Endodermal cell (in vitro differentiated cells): ENCODE results near the gene STX17. TPM values are rescaled to one million over a fixed set of nuclear protein-coding genes. Genes with fewer than 3 reads are reported as not detected.
A peak's percentile ranks its signal among the peaks of the same experiment; 100 is the strongest.

ENCODE experiments used
- DNase-seq: peaks from one replicate; pipeline ENCODE4 v3.0.0-alpha.2; 2017
- H3K27ac ChIP-seq: 2 replicates; pipeline ENCODE4 v1.5.1; 2013; ENCODE audit warnings: mild to moderate bottlenecking, low read depth, low read length, moderate library complexity
- H3K27me3 ChIP-seq: 2 replicates; pipeline ENCODE4 v1.6.1; 2013; ENCODE audit warnings: mild to moderate bottlenecking, low read length, moderate library complexity; ENCODE audit not compliant: insufficient read depth, control insufficient read depth, poor library complexity, severe bottlenecking
- H3K36me3 ChIP-seq: 2 replicates; pipeline ENCODE4 v1.7.0; 2013; ENCODE audit warnings: mild to moderate bottlenecking, low read length, moderate library complexity; ENCODE audit not compliant: control insufficient read depth, insufficient read depth
- H3K4me1 ChIP-seq: one replicate; pipeline ENCODE4 v1.7.0; 2013; ENCODE audit warnings: low read length; ENCODE audit not compliant: control insufficient read depth, insufficient read depth
- H3K4me3 ChIP-seq: 2 replicates; pipeline ENCODE4 v1.5.1; 2013; ENCODE audit warnings: mild to moderate bottlenecking, low read length, moderate library complexity
- H3K9ac ChIP-seq: 2 replicates; pipeline ENCODE4 v1.6.1; 2013; ENCODE audit warnings: mild to moderate bottlenecking, low read length, moderate library complexity; ENCODE audit not compliant: poor library complexity, severe bottlenecking; ENCODE audit errors: extremely low read depth
- H3K9me3 ChIP-seq: 2 replicates; pipeline ENCODE4 v1.6.1; 2013; ENCODE audit warnings: mild to moderate bottlenecking, low read length, moderate library complexity; ENCODE audit not compliant: control insufficient read depth
- H3K27ac Mint-ChIP-seq: 2 replicates; pipeline ENCODE4 v1.8.0; 2020; ENCODE audit warnings: mixed read lengths
- H3K27me3 Mint-ChIP-seq: 2 replicates; pipeline ENCODE4 v1.8.0; 2021; ENCODE audit warnings: mild to moderate bottlenecking, mixed read lengths; ENCODE audit not compliant: insufficient read depth
- H3K36me3 Mint-ChIP-seq: 2 replicates; pipeline ENCODE4 v1.8.0; 2020; ENCODE audit warnings: low read depth, mixed read lengths
- H3K4me1 Mint-ChIP-seq: 2 replicates; pipeline ENCODE4 v1.8.0; 2020; ENCODE audit warnings: mixed read lengths
- H3K4me3 Mint-ChIP-seq: 2 replicates; pipeline ENCODE4 v1.8.0; 2020; ENCODE audit warnings: mild to moderate bottlenecking, moderate library complexity, mixed read lengths
- H3K9me3 Mint-ChIP-seq: 2 replicates; pipeline ENCODE4 v1.8.0; 2020; ENCODE audit warnings: mild to moderate bottlenecking, mixed read lengths
- CTCF ChIP-seq: fragments of 200-600 bp; sonication (generic); conservative IDR thresholded peaks from 2 replicates; pipeline ENCODE4 v1.5.0; 2021; ENCODE audit warnings: antibody characterized with exemption, mild to moderate bottlenecking
- WGBS, 2 experiments: methylation state at CpG; one replicate each; pipeline versions ENCODE4 v1.1.5 to v1.1.7; 2013; ENCODE audit warnings: missing lambda C conversion rate in 2 of 2, mixed read lengths in 1 of 2; ENCODE audit not compliant: insufficient coverage in 1 of 2, insufficient read length in 1 of 2; 5-methylcytosine and 5-hydroxymethylcytosine counted together
- total RNA-seq, 2 donors: library from RNA; stranded (reverse); fragmentation: NEBNext Ultra II Directional in 1 of 2; extraction: Animal tissue kit (Norgen Biotek cat#: 25700) in 1 of 2; gene quantifications; 2 replicates in 1 of 2; 3 replicates in 1 of 2; pipeline ENCODE4 v1.2.1, GENCODE V29; 2021

The STX17 gene
- total RNA-seq, 2 donors from 2014 or later: 31.6 to 47.4 TPM

GRCh38 chr9:99894826-99895225 lies 11.6 kb upstream of the STX17 start:
- H3K9me3 ChIP-seq: no peaks in the 10 kb centered on the region
- 50% methylated on average over 2 of the region's 2 CpGs; no CpG with 5 or more reads in 1 of the 2 experiments for WGBS, 2 experiments
- Mint-ChIP-seq H3K4me3 (no peak overlapping the region), H3K9me3 (no peaks in the 10 kb centered on the region), H3K4me1 (peaks cover 5% of the 10 kb centered on the region), H3K27me3 (peaks cover 9% of the 10 kb centered on the region), H3K27ac (no peak overlapping the region), H3K36me3 (no peaks in the 10 kb centered on the region)
- H3K4me1 ChIP-seq: no peaks in the 10 kb centered on the region
- no peak overlapping the region for H3K9ac ChIP-seq
- peak; percentile 58 for DNase-seq
- no peak overlapping the region for H3K27ac ChIP-seq
- no peak for TF ChIP-seq CTCF
- no peaks in the 10 kb centered on the region for H3K27me3 ChIP-seq
- no peaks in the 10 kb centered on the region for H3K36me3 ChIP-seq
- no peak overlapping the region for H3K4me3 ChIP-seq

GRCh38 chr9:99895510-99895909 lies 10.9 kb upstream of the STX17 start:
- no peaks in the 10 kb centered on the region for H3K9me3 ChIP-seq
- no peak overlapping the region for H3K9ac ChIP-seq
- Mint-ChIP-seq H3K36me3 (no peaks in the 10 kb centered on the region), H3K4me3 (no peak overlapping the region), H3K27ac (no peak overlapping the region), H3K4me1 (peaks cover 5% of the 10 kb centered on the region), H3K27me3 (peaks cover 9% of the 10 kb centered on the region), H3K9me3 (no peaks in the 10 kb centered on the region)
- H3K27me3 ChIP-seq: no peaks in the 10 kb centered on the region
- no peak for TF ChIP-seq CTCF
- DNase-seq: no peak
- no peaks in the 10 kb centered on the region for H3K4me1 ChIP-seq
- no peaks in the 10 kb centered on the region for H3K36me3 ChIP-seq
- 97% methylated on average over 3 to 6 of the region's 6 CpGs for WGBS, 2 experiments
- H3K4me3 ChIP-seq: no peak overlapping the region
- H3K27ac ChIP-seq: no peak overlapping the region

GRCh38 chr9:99896119-99896518 lies 10.3 kb upstream of the STX17 start:
- Histone ChIP-seq H3K9ac (no peak overlapping the region), H3K36me3 (no peaks in the 10 kb centered on the region), H3K27ac (no peak overlapping the region), H3K4me1 (no peaks in the 10 kb centered on the region), H3K27me3 (no peaks in the 10 kb centered on the region), H3K4me3 (no peak overlapping the region), H3K9me3 (no peaks in the 10 kb centered on the region)
- H3K27me3 Mint-ChIP-seq: peaks cover 11% of the 10 kb centered on the region
- peaks cover 5% of the 10 kb centered on the region for H3K4me1 Mint-ChIP-seq
- TF ChIP-seq CTCF: no peak
- no peaks in the 10 kb centered on the region for H3K36me3 Mint-ChIP-seq
- DNase-seq: no peak
- WGBS, 2 experiments: 94 to 97% methylated on average over 2 of the region's 2 CpGs
- no peak overlapping the region for H3K4me3 Mint-ChIP-seq
- H3K27ac Mint-ChIP-seq: no peak overlapping the region
- no peaks in the 10 kb centered on the region for H3K9me3 Mint-ChIP-seq
